NCI-H1417 treated with DMSO at 0.1 percent for 48 hours (cell line): ENCODE results near the gene ENAH.

Experiments used
- DNase-seq: peaks from one replicate; lab custom pipeline; 2025; lab: John Stamatoyannopoulos, UW

The ENAH gene

GRCh38 chr1:225603538-225604354, 49.2 kb downstream of the ENAH start:
- DNase-seq = no peak

GRCh38 chr1:225602590-225603206, 50.2 kb downstream of the ENAH start:
- DNase-seq = no peak

DNA sequence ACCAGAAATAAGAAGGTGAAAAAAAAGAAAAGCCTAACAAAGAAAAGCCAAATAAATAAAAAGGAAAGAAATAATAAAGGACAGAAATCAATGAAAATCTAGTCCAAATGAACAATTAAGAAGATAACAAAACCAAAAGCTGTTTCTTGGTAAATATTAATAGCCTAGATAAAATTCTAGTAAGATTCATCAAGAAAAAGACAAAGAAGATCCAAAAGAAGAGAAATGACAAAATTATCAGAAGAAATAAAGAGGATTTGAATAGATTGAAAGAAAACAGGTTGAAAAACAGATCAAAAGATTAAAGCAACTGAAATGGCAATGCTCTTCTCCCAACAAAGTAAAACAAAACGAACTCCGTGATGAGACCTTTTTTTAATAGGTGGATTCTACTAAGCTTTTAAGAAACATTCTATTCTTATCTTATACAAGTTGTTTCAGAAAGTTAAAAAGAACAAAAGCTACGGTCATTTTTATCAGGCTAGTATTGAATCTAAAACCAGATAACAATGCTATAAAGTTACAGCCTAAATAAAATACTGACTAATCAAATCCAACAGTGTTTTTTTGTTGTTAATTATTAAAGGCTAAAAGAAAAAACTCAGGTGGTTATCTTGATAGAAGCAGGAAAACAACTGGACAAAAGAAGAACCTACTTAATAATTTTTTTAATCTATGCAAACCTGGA, 50.9 kb downstream of the ENAH start:
- DNase-seq = no peak

DNA sequence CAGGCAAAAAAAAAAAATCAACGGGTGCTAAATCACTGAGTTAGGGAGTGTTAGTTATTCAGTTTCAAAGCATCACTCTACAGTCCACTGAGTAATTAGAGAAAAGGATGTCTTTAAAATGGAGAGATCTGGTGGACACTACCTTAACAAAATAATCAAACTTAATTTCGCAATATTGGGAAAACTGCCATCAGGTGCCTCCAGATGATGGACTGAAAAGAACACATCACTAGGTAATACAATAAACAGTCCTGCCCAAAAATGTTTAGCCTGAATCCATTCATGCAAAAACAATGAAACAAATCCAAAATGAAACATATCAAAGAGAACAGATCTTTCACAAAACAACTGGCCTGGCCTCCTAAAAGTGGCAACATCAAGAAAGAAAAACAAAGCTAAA, 54.1 kb downstream of the ENAH start:
- DNase-seq = no peak

DNA sequence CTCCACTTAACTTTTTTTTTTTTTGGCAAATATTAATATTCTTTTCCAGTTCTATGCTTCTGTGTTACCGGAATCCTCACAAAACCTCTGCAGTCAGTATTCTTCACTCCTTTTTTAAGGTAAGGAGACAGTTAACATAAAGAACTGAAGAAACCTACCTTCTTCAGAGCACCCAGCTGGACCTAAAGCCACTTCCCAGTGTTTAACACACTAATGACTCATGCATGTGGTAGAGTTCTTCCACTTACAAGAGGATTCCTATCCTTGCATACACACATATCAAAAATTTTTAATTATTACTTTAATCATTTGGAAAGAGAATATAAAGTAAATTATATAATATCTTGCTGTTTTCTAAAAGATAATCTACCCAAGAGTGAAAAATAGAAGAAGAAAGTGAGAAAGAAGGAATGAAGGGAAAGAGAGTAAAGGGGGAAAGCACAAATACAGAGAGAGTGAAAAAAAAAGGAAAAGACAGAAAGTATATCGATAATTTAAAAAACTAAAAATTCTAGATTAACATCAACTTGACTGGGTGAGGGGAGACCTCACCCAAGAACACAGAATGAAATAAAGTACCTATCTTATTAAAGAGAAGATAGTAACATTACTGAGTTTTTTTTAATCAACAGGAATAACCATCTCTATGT, 54.9 kb downstream of the ENAH start:
- DNase-seq = no peak

- no peak for DNase-seq
Observed at GRCh38 chr1:225596736-225597135, 56.2 kb downstream of the ENAH start.

DNA sequence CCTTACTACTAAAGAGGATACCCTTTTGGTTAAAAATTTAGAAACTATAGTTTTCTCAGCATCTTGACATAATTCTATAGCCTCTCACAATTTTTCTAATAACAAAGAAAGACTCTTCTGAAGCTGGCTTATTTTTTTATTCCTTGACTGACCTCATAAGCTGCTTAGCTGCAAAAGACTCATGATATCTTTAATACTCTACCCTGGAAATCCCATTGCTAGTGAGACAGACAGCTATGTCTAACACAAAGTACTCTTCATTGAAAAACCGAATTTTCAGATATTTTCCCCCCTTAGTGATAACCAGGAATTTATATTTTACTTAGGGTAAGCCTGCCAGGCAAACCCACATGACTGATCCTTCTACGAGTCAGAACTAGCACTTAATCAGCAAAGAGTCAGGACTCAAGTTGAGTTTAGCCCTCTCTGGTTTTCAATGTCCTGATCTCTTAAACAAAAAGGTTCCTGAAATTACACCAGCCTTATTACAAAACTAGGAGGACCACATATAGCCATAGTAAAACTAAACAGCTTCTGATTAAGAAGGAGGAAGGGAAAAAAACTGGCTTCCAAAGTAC, 56.9 kb downstream of the ENAH start:
- DNase-seq = no peak

GRCh38 chr1:225595452-225595851, 57.5 kb downstream of the ENAH start:
- DNase-seq = no peak

DNA sequence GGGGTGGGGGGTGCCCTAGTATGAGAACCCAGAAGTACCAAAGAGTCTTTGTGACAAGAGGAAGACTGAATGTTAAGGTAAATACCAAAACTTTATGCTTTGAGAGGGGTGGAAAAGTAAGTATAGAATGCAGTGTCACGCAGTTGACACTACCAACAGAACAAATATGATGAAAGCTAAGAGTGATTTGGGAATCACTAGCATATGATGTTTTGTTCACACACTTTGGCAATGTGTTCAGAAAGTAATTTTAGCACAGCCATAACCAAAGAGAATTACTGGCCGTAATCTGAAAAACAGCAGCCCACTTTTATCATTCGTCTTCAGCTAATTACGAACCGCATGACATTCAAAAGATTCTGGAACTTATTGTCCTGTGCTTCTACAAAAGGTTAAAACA, 59.5 kb downstream of the ENAH start:
- DNase-seq = no peak

DNA sequence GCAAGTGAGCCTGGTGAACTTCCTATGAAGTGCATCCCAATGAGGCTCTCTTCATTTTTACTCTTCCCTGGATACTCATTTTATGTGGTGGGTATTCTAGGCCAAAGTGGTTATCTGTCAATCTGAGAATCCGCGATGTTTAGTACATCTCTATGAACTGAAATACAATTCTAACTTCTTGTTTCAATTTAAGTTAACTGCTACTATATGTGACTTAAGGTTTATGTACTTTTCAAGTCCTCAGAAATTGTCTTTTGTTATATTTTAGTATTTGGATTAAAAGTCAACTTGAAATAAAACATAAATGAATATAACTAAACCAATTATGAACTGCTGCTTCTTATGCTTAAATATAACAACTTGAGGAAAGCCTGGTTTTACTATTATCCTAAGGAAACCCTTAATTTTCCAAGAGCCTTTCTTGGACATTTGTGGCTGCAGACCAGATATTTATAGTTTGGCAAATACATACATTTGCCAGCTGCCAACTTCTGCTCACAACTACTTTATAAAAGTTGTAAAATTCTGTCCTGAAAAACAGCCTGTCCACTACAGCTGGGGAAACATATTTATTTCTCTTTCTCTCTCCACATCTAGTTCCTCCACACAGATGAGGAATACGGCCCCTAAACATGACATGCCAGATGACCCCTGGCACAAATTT, 60.4 kb downstream of the ENAH start:
- no peak for DNase-seq

DNA sequence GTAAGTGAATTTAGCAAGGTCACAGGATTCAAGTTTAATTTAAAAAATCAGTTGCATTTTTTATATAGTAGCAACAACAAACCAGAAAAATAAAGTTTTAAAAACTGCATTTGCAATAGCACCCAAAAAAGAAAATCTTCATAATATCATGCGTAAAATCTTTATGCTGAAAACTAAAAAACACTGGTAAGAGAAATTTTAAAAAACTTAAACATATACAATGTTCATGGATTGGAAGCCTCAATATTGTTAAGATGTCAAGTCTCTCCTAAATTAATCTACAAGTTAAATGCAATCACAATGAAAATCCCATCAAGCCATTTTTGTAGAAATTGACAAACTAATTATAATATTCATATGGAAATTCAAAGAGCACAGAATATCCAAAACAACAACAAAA, 65.6 kb downstream of the ENAH start:
- DNase-seq = no peak

- DNase-seq = no peak
Observed at GRCh38 chr1:225581186-225581585, 71.7 kb downstream of the ENAH start.

DNA sequence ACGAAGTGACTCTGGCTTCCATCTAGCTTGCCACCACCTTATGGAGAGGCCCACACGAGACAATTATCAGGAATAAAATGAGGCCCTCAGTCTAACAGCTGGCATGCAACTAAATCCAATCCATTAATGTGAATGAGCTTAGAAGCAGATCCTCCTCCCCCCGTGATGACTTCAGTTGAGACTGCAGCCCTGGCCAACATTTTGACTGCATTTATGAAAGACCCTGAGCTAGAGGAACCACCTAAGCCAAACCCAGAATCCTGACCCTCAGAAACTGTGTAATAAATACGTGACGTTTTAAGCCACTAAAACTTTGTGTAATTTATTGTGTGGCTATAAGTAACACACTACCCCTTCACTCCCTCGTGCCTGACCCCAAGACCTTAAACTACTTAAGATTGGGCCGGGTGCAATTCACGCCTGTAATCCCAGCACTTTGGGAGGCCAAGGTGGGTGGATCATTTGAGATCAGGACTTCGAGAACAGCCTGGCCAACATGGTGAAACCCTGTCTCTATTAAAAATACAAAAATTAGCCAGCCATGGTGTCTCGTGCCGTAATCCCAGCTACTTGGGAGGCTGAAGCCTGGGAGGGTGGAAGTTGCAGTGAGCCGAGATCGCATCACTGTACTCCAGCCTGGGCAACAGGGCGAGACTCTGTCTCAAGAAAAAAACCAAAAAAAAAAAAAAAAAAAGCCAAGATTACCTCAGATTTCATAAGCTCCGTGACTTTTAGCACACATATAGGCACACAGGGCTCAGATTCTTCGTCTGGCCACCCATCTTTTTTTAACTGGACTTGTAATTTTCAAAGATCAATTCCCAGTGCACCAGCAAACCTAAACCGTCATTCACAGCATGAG, 72.5 kb downstream of the ENAH start:
- DNase-seq = no peak

- DNase-seq = no peak
Observed at GRCh38 chr1:225578251-225578977, 74.5 kb downstream of the ENAH start.

GRCh38 chr1:225577241-225577640, 75.7 kb downstream of the ENAH start:
- DNase-seq = no peak

GRCh38 chr1:225573216-225573615, 79.7 kb downstream of the ENAH start:
- DNase-seq = no peak

- no peak for DNase-seq
Observed at GRCh38 chr1:225572422-225572821, 80.5 kb downstream of the ENAH start.

DNA sequence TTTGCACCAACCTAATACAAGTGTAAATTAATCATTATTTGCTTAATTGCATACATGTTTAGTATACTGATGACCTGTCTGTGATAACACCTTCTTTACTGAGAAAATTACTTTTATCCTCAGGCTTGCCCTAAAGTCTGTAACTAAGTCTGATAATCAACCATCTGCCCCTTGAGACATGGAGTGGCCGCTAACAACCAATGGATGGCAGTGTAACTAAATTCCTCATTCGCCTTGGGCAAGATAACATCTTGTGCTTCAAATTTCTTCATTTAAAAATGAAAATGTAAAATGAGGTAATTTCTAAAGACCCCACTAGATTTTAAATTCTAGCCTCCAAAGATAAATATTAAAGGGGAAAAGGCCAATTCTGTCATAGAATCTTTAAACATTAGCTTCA, 85.1 kb downstream of the ENAH start:
- DNase-seq = no peak

DNA sequence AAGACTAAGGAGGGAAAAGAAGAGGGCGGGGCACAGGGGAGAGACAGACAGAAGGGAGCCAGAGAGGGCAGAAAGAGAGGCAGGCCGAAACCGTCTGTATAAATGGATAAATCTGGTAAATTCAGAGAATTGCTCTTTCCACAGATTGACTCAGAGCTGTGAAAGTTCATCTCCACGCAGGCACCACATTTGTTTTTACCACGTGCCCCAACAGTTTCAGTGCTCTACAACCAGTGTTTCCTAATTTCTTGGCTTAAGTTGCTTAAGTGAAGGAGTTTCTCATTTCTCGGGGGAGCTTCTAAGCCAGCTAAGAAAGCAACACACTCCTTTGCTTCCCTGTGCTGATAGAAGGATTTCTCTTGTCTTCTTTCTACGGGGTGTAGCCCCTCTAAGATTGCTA, 87.1 kb downstream of the ENAH start:
- DNase-seq = no peak

GRCh38 chr1:225561675-225562074, 91.2 kb downstream of the ENAH start:
- DNase-seq = no peak
